GM20000 (cell line): Measurements from ENCODE around the gene USP22.

Source experiments
- DNase-seq: peaks from one replicate; pipeline ENCODE4 v3.0.0; 2012; ENCODE audit warnings: low spot score
- TF ChIP-seq, protein P1 (sequence below): IDR thresholded peaks from 2 replicates; pipeline ENCODE4 v1.5.1; 2012; ENCODE audit warnings: mild to moderate bottlenecking, control low read depth; ENCODE audit errors: extremely low read depth, missing control alignments

USP22 gene

GRCh38 chr17:21005367-21005766, 37.4 kb downstream of the USP22 start:
- no peak for DNase-seq
- TF ChIP-seq, protein P1, sequence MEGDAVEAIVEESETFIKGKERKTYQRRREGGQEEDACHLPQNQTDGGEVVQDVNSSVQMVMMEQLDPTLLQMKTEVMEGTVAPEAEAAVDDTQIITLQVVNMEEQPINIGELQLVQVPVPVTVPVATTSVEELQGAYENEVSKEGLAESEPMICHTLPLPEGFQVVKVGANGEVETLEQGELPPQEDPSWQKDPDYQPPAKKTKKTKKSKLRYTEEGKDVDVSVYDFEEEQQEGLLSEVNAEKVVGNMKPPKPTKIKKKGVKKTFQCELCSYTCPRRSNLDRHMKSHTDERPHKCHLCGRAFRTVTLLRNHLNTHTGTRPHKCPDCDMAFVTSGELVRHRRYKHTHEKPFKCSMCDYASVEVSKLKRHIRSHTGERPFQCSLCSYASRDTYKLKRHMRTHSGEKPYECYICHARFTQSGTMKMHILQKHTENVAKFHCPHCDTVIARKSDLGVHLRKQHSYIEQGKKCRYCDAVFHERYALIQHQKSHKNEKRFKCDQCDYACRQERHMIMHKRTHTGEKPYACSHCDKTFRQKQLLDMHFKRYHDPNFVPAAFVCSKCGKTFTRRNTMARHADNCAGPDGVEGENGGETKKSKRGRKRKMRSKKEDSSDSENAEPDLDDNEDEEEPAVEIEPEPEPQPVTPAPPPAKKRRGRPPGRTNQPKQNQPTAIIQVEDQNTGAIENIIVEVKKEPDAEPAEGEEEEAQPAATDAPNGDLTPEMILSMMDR, result no peak

DNA sequence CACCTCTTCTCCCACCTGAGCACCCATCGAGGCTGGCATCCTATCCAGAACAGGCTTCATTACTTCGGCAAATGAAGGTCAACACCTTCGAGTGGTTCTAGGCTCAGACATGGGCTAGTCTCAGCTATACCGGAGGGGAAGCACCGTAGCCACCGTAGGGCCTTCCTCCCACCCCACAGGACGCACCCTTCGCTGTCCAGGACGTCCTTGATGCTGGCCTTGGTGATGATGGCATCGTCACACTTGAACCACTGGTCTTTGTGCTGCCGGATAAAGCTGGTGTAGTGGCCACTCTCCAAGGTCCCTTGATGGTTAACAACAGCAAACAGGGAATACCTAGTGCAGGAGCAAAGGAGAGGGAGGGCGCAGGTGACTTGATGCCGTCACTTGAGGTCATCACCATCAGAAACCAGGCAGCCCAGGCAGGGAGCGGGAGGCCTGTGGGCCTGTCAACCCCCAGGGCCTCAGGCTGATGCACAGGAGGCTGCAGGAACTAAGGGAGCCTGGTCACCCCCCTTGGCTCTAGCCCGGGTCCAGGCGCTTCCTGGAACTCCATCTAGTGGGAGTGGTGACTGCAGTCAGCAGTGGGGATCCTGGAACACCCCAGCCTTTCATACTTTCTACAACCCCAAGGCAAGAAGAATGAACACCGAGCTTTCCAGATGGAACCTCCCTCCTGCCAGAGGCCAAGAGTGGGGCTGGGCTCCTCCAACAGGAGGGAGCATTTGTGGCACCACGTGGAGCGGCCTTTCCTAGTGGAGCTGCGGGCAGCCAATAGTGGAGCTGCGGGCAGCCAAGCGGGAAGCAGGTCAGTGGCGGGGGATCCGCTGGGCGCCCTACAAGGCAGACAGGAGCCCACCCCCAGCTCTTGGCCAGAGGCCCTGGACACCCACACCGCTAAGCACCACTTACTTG, 38.5 kb downstream of the USP22 start:
- DNase-seq, result no peak
- TF ChIP-seq, protein P1, result no peak

DNA sequence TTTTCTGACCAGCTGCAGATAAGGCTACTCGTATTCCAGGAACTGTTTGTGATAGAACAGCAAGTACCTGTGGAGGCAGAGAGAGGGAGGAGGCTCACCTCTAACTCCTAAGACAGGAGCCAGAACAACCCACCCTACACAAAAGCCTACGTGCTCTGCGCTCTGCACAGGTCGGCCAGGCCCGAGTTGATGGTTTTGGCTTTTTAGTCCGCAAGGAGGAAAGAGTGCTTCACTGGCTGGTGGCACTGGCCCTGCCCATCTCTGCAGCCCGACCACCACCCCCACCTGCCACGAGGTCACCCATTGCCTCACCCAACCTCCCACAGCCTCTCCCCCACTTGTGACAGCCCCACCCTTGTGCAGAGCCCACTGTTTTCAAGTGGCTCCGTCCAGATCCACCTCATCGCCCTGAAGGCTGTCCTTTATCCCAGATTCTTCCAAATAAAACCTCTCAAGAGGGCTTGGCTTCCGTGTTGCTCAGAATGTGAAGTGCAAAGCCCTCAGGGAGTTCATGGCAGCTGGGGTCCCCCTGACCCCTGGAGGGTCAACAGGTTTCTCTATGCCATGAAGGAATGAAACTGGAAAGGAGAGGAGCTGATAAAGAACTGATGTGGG, 39.7 kb downstream of the USP22 start:
- TF ChIP-seq, protein P1, result no peak
- no peak for DNase-seq

- no peak for DNase-seq
- TF ChIP-seq, protein P1, result no peak
Observed at GRCh38 chr17:21002309-21003006, 40.4 kb downstream of the USP22 start.

DNA sequence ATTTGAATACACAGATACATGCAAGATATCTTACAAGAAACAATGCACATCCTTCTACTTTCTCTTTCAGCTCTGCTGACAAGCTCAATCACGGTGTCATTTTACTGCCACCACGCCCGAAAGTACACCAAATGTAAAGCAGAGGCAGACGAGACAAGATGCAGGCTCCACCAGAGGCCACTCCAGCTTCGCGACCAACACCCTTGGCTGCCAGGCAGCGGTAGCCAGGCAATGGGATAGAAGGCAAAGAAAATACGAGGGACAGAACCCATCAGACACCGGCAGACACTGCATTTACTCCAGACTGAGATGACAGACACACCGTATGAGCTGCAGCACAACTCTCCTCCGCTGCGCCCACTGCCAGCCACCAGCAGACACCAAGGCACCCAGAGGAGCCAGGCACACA, 41.0 kb downstream of the USP22 start:
- no peak for DNase-seq
- TF ChIP-seq, protein P1, result no peak

DNA sequence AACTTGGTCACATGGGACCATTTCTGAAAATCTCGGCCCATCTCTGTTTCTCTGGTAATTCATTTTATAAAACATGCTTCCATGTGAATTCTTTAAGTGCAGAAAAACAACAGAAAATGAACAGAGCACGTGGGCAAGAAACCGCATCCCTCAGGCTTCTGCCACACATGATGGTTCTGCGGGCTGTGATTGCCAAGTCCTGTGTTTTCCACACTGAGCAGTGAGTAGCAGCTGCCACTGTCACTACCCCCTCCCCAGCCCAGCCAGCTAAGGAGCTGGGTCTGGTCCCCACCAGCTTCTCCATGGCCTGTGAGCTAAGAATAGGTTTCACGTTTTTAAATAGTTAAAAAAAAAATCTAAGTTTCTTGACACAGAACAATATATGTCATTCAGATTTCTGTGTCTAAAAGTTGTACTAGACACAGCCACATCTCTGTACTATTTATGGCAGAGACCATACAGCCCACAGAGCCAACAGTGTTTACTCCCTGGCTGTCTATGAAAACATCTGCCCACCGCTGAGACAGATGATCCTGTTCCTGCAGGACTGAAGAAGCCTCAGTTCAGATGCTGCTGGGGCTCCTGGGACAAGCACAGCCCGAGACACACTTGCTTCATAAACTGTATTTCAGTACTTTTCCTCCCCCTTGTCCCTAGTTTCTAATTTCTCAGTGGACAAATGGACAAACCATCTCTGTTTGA, 41.5 kb downstream of the USP22 start:
- no peak for DNase-seq
- TF ChIP-seq, protein P1, result no peak
